ENCODE results near the gene ZNF593OS. TPM values are rescaled to one million over a fixed set of nuclear protein-coding genes. Genes with fewer than 3 reads are reported as not detected.

The ZNF593OS gene
- total RNA-seq, 4 donors from 2014 or later: not detected

DNA sequence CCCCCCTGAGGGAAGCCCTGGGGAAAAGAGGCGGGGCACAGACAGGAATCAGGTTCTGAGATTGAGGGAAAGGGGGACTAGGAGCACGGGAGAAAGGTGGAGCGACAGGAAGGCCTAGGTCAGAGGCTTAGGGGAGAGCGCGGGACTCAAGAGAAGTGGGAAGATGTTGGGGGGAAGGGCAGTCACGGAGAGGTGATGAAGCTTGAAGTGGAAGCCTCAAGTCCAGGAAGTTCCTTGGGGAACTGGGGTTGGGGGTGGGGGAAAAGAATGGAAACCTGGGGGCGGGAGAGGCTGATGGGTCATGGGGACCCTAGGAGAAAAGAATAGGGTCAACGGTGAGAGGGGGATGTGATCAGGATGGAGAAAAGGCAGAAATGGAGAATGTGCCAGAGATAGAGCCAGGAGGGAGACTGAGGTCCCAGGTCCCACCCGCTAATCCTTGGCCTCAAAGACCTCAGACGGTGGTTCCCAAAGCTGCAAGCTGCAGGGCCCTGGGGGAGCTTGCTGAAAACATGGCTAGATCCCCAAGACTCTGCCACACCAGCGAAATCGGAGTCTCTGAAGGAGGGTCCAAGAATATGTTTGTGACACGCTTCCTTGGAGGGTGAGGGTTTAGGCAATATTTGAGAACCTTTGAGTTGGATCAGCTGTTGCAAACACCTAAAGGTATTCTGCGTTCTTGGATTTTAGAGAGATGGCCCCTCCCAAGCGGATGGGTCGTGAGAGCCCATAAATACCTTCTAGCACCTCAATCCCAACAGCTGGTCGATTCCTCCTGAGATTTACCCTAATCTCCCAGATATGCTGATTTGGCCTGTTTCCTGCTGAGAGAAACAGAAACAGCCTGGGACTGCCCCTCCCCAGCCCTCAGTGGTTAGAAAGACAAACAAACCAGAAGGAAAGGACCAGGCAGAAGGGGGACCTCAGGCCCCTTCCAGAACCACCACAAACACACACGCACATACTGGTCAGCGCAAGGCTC is 6.5 kb downstream of the ZNF593OS start:
- TF ChIP-seq, protein P1, sequence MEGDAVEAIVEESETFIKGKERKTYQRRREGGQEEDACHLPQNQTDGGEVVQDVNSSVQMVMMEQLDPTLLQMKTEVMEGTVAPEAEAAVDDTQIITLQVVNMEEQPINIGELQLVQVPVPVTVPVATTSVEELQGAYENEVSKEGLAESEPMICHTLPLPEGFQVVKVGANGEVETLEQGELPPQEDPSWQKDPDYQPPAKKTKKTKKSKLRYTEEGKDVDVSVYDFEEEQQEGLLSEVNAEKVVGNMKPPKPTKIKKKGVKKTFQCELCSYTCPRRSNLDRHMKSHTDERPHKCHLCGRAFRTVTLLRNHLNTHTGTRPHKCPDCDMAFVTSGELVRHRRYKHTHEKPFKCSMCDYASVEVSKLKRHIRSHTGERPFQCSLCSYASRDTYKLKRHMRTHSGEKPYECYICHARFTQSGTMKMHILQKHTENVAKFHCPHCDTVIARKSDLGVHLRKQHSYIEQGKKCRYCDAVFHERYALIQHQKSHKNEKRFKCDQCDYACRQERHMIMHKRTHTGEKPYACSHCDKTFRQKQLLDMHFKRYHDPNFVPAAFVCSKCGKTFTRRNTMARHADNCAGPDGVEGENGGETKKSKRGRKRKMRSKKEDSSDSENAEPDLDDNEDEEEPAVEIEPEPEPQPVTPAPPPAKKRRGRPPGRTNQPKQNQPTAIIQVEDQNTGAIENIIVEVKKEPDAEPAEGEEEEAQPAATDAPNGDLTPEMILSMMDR (IDR thresholded peaks at IDR 0.05): no peak
- no peak for TF ChIP-seq POLR2A (IDR thresholded peaks at IDR 0.05)
- Histone ChIP-seq H3K9me3 (no peaks in the 10 kb centered on the region), H3K27me3 (peaks cover 0 to 5% of the 10 kb centered on the region in 2 donors), H3K36me3 (no peaks in the 10 kb centered on the region), H3K4me1 (peaks cover 3 to 18% (median 10%) of the 10 kb centered on the region in 4 donors), H3K4me3 (no peak overlapping the region), H3K27ac (no peak overlapping the region)
- DNase-seq: no peak

DNA sequence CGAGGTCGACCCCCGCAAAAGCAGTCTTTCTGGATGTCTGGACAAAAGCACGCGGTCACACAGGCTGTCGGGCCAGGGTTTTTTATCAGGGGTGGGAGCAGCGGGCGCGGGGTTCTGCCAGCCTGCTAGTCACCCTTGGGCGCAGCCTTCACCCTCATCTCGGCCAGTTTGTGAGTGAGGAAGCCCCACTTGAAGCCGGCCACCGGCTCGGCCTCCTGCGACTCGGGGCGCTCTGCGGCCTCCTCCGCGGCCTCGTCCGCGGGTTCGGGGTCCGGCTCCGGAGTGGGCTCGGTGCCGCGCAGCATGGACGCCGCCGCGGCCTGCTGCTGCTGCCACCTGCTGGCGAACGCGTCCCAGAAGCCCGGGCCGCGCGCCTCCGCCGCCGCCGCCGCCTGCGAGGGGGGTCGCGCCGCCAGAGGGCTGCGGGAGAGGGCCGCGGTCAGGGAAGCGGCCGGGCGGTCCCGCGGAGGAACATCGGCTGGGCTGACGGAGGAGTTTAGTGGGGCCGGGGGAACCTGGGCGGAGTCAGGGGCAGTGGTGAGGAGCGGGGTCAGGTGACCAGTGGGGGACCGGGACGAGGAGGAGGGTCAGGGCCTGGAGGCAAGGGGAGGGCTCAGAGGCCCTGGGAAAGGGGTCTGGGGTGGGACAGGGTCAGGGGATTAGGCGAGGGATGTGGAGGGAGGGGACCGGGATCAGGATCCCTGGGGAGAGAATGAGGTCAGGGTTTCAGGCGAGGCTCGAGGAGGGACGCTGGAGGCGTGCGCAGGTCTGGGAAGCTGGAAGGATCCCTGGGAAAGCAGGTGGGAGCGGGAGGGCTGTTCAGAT is 7.4 kb downstream of the ZNF593OS start:
- Histone ChIP-seq H3K4me3 (peak overlapping the region; percentile 24 to 65 (median 50)), H3K4me1 (peaks cover 3 to 18% (median 10%) of the 10 kb centered on the region in 4 donors), H3K36me3 (no peaks in the 10 kb centered on the region), H3K27ac (peak overlapping the region in 1 of 4 donors; percentile 17), H3K9me3 (no peaks in the 10 kb centered on the region), H3K27me3 (peaks cover 0 to 5% of the 10 kb centered on the region in 2 donors)
- DNase-seq: peak in 1 of 3 donors; percentile 68
- TF ChIP-seq, protein P1 (IDR thresholded peaks at IDR 0.05): peak; percentile 55 to 82 (median 74)
- no peak for TF ChIP-seq POLR2A (IDR thresholded peaks at IDR 0.05)

DNA sequence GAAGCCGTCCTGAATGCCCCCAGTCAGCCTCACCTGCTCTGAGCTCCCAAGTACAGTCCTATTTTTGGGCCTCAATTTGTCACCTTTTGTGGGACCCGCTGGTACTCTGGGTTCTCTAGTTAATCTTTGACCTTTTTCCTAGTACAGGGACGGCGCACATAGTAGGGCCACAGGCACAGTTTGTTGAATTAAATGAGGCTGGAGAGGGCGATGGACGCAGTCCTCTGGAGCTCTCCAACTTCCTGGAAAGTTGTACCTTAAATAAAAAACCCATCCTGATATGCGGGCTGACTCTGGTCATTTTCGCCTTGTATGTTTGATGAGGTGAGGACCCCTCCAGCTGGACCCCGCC is 8.0 kb downstream of the ZNF593OS start:
- no peaks in the 10 kb centered on the region for H3K9me3 ChIP-seq
- TF ChIP-seq, protein P1 (IDR thresholded peaks at IDR 0.05): no peak
- no peak for TF ChIP-seq POLR2A (IDR thresholded peaks at IDR 0.05)
- H3K36me3 ChIP-seq: no peaks in the 10 kb centered on the region
- DNase-seq: no peak
- H3K4me1 ChIP-seq: peaks cover 3 to 18% (median 10%) of the 10 kb centered on the region in 4 donors
- no peak overlapping the region for H3K27ac ChIP-seq
- H3K27me3 ChIP-seq: peaks cover 0 to 5% of the 10 kb centered on the region in 2 donors
- H3K4me3 ChIP-seq: peak overlapping the region in 3 of 4 donors; percentile 48 to 65 (median 51)

DNA sequence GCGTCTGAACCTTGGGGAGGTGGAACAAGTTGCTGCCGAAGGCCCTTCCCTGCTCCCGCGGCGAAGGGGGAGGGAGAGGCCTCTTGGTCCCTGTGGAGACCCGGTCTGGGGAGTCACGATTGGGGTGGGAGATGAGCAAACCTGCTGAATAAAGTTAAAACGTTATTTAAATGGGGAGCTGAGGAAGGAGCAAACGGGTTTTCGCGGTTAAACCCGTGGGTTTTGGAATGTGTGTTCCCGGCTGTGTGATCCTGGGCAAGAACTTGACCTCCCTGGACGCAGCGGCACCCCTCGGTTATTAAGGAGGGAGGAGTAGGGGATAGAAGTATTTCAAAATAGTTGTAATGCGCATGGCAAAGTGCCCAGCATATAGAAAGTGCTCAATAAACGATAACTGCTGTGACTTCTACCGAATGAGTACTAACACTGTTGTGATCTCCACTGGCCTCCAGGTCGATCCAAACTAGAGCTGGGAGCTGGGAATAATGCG is 9.4 kb downstream of the ZNF593OS start:
- H3K36me3 ChIP-seq: no peaks in the 10 kb centered on the region
- H3K9me3 ChIP-seq: no peaks in the 10 kb centered on the region
- H3K27ac ChIP-seq: no peak overlapping the region
- H3K4me3 ChIP-seq: peak overlapping the region; percentile 24 to 59 (median 52)
- peaks cover 0 to 5% of the 10 kb centered on the region in 2 donors for H3K27me3 ChIP-seq
- H3K4me1 ChIP-seq: peaks cover 3 to 18% (median 10%) of the 10 kb centered on the region in 4 donors
- TF ChIP-seq POLR2A (IDR thresholded peaks at IDR 0.05): no peak
- TF ChIP-seq, protein P1 (IDR thresholded peaks at IDR 0.05): no peak
- no peak for DNase-seq
